ENCODE measurements around the gene USP28.
A peak's percentile ranks its signal among the peaks of the same experiment; 100 is the strongest.

USP28 gene

DNA sequence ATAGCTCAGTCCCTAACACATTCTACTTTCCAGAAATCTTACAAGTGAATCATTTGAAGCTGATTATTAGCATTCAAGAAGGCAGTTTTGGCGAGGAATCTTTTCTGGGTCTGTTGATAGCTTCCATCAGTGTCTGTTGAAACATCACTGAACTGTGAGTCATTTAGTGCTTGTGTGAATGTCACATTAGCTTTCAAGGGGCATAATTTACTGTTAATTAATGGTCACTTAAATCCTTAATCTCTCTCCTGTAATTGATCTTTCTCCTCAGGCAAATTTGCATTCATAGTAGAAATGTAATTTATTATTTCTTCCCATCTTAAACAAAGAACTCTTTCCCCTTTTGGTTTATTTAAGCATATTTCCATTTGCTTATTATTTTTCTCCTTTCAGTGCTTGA is 31.8 kb upstream of the USP28 start (continued):
- TF ChIP-seq, protein P1, sequence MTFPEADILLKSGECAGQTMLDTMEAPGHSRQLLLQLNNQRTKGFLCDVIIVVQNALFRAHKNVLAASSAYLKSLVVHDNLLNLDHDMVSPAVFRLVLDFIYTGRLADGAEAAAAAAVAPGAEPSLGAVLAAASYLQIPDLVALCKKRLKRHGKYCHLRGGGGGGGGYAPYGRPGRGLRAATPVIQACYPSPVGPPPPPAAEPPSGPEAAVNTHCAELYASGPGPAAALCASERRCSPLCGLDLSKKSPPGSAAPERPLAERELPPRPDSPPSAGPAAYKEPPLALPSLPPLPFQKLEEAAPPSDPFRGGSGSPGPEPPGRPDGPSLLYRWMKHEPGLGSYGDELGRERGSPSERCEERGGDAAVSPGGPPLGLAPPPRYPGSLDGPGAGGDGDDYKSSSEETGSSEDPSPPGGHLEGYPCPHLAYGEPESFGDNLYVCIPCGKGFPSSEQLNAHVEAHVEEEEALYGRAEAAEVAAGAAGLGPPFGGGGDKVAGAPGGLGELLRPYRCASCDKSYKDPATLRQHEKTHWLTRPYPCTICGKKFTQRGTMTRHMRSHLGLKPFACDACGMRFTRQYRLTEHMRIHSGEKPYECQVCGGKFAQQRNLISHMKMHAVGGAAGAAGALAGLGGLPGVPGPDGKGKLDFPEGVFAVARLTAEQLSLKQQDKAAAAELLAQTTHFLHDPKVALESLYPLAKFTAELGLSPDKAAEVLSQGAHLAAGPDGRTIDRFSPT (tag by site-specific recombination; IDR thresholded peaks at IDR 0.05): 0 out of 2 replicates have a peak, but pooled peaks have one; percentile 19
- TF ChIP-seq ZNF37A (tag by site-specific recombination; IDR thresholded peaks at IDR 0.05) (no peak), ZNF133 (tag by site-specific recombination; IDR thresholded peaks at IDR 0.05) (no peak), TRIM28 (IDR thresholded peaks at IDR 0.05; ENCODE audit: borderline replicate concordance, low read length) (no peak), ZNF155 (tag by site-specific recombination; IDR thresholded peaks at IDR 0.05) (no peak), ZNF521 (tag by site-specific recombination; IDR thresholded peaks at IDR 0.05) (no peak), ZNF624 (tag by site-specific recombination; IDR thresholded peaks at IDR 0.05) (no peak), ZNF423 (tag by site-specific recombination; IDR thresholded peaks at IDR 0.05) (no peak), ZNF747 (tag by site-specific recombination; IDR thresholded peaks at IDR 0.05) (no peak), ZNF140 (tag by site-specific recombination; IDR thresholded peaks at IDR 0.05) (no peak), REPIN1 (tag by site-specific recombination; IDR thresholded peaks at IDR 0.05; ENCODE audit: low read depth) (no peak), KLF16 (tag by site-specific recombination; IDR thresholded peaks at IDR 0.05) (no peak), SP7 (tag by site-specific recombination; IDR thresholded peaks at IDR 0.05) (peak; percentile 94), ZNF324 (tag by site-specific recombination; IDR thresholded peaks at IDR 0.05) (0 out of 2 replicates have a peak, but pooled peaks have one; percentile 24), ZNF416 (tag by site-specific recombination; IDR thresholded peaks at IDR 0.05) (no peak), ZNF221 (tag by site-specific recombination; IDR thresholded peaks at IDR 0.05; ENCODE audit: borderline replicate concordance) (no peak), ZNF24 (tag by site-specific recombination; IDR thresholded peaks at IDR 0.05) (peak; percentile 37; the same call in 1 of the 2 replicates), GLIS1 (tag by site-specific recombination; IDR thresholded peaks at IDR 0.05) (0 out of 2 replicates have a peak, but pooled peaks have one; percentile 24), SP3 (tag by site-specific recombination; IDR thresholded peaks at IDR 0.05) (no peak), KLF9 (tag by site-specific recombination; IDR thresholded peaks at IDR 0.05; ENCODE audit: low read depth) (no peak), GFI1B (tag by site-specific recombination; IDR thresholded peaks at IDR 0.05) (no peak), MEIS1 (CRISPR knock-in tag; IDR thresholded peaks at IDR 0.05; ENCODE audit: borderline replicate concordance) (no peak), ZNF514 (tag by site-specific recombination; IDR thresholded peaks at IDR 0.05) (no peak), PRDM1 (tag by site-specific recombination; IDR thresholded peaks at IDR 0.05) (0 out of 2 replicates have a peak, but pooled peaks have one; percentile 31), ZBTB17 (tag by site-specific recombination; IDR thresholded peaks at IDR 0.05) (no peak), ZNF132 (tag by site-specific recombination; IDR thresholded peaks at IDR 0.05; ENCODE audit: borderline replicate concordance) (no peak), OSR2 (tag by site-specific recombination; IDR thresholded peaks at IDR 0.05) (peak; percentile 74; the same call in 1 of the 2 replicates), ZNF510 (tag by site-specific recombination; IDR thresholded peaks at IDR 0.05; ENCODE audit: insufficient replicate concordance) (no peak), WT1 (tag by site-specific recombination; IDR thresholded peaks at IDR 0.05) (peak; percentile 82), IKZF3 (tag by site-specific recombination; IDR thresholded peaks at IDR 0.05) (peak; percentile 51; the same call in 1 of the 2 replicates)
- TF ChIP-seq, protein P2, sequence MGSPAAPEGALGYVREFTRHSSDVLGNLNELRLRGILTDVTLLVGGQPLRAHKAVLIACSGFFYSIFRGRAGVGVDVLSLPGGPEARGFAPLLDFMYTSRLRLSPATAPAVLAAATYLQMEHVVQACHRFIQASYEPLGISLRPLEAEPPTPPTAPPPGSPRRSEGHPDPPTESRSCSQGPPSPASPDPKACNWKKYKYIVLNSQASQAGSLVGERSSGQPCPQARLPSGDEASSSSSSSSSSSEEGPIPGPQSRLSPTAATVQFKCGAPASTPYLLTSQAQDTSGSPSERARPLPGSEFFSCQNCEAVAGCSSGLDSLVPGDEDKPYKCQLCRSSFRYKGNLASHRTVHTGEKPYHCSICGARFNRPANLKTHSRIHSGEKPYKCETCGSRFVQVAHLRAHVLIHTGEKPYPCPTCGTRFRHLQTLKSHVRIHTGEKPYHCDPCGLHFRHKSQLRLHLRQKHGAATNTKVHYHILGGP (tag by site-specific recombination; IDR thresholded peaks at IDR 0.05): 0 out of 2 replicates have a peak, but pooled peaks have one; percentile 32
- TF ChIP-seq, protein P3, sequence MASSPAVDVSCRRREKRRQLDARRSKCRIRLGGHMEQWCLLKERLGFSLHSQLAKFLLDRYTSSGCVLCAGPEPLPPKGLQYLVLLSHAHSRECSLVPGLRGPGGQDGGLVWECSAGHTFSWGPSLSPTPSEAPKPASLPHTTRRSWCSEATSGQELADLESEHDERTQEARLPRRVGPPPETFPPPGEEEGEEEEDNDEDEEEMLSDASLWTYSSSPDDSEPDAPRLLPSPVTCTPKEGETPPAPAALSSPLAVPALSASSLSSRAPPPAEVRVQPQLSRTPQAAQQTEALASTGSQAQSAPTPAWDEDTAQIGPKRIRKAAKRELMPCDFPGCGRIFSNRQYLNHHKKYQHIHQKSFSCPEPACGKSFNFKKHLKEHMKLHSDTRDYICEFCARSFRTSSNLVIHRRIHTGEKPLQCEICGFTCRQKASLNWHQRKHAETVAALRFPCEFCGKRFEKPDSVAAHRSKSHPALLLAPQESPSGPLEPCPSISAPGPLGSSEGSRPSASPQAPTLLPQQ (tag by site-specific recombination; IDR thresholded peaks at IDR 0.05): no peak
- TF ChIP-seq, protein P4, sequence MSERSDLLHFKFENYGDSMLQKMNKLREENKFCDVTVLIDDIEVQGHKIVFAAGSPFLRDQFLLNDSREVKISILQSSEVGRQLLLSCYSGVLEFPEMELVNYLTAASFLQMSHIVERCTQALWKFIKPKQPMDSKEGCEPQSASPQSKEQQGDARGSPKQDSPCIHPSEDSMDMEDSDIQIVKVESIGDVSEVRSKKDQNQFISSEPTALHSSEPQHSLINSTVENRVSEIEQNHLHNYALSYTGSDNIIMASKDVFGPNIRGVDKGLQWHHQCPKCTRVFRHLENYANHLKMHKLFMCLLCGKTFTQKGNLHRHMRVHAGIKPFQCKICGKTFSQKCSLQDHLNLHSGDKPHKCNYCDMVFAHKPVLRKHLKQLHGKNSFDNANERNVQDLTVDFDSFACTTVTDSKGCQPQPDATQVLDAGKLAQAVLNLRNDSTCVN (tag by site-specific recombination; optimal IDR thresholded peaks at IDR 0.05): no peak
- TF ChIP-seq, protein P5, sequence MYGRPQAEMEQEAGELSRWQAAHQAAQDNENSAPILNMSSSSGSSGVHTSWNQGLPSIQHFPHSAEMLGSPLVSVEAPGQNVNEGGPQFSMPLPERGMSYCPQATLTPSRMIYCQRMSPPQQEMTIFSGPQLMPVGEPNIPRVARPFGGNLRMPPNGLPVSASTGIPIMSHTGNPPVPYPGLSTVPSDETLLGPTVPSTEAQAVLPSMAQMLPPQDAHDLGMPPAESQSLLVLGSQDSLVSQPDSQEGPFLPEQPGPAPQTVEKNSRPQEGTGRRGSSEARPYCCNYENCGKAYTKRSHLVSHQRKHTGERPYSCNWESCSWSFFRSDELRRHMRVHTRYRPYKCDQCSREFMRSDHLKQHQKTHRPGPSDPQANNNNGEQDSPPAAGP (tag by site-specific recombination; IDR thresholded peaks at IDR 0.05): no peak
- TF ChIP-seq, protein P6, sequence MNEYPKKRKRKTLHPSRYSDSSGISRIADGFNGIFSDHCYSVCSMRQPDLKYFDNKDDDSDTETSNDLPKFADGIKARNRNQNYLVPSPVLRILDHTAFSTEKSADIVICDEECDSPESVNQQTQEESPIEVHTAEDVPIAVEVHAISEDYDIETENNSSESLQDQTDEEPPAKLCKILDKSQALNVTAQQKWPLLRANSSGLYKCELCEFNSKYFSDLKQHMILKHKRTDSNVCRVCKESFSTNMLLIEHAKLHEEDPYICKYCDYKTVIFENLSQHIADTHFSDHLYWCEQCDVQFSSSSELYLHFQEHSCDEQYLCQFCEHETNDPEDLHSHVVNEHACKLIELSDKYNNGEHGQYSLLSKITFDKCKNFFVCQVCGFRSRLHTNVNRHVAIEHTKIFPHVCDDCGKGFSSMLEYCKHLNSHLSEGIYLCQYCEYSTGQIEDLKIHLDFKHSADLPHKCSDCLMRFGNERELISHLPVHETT (tag by site-specific recombination; IDR thresholded peaks at IDR 0.05): peak; percentile 79
